K562 (cell line): Measurements from ENCODE around the gene FAM171A1. TPM values are rescaled to one million over a fixed set of nuclear protein-coding genes. Genes with fewer than 3 reads are reported as not detected.

ENCODE experiments used
- ATAC-seq: fragments of 200-7000 bp; cut with Tn5 transposase; 3 replicates; pipeline ENCODE4 v1.9.1; 2020; ENCODE audit warnings: moderate library complexity
- BruUV-seq: library from RNA; stranded (reverse); fragments of 400-500 nt; replicated peaks from 2 replicates; lab custom pipeline; 2021; lab: Mats Ljungman, UMichigan
- CTCF ChIA-PET: fragments of 300-600 bp; formaldehyde crosslinking; extraction: SDS; loops from one replicate; lab custom pipeline; 2021; ENCODE audit warnings: low intra/inter-chr PET ratio; lab: Yijun Ruan, JAX
- POLR2A ChIA-PET: fragments of 300-600, 350-650 bp; sonication (Branson Sonifier 250); formaldehyde crosslinking; extraction: SDS; loops from one replicate; lab custom pipeline; 2021; ENCODE audit warnings: antibody characterized with exemption, inconsistent platforms; lab: Yijun Ruan, JAX
- DNase-seq, 4 experiments: peaks; one replicate each; pipeline versions ENCODE4 v3.0.0 to v3.0.0-alpha.2; 2011 to 2018; ENCODE audit warnings: low spot score in 3 of 4, mixed read lengths in 3 of 4; ENCODE audit errors: extremely low read depth in 1 of 4
- FAIRE-seq: peaks from 2 replicates; lab custom pipeline; 2011; peaks lifted over from hg19 to GRCh38; lab: Jason Lieb, UNC
- H2AFZ ChIP-seq: 2 replicates; pipeline ENCODE4 v1.6.0; 2011; ENCODE audit warnings: low read depth, low read length, control low read depth, inconsistent platforms
- H3K27ac ChIP-seq: fragments of 200-600 bp; 3 replicates; pipeline ENCODE4 v1.8.0; 2011; ENCODE audit warnings: low read depth, mild to moderate bottlenecking, control low read depth, inconsistent platforms, low read length, moderate library complexity, mixed read lengths; ENCODE audit errors: extremely low read depth
- H3K27me3 ChIP-seq, 2 experiments: fragments of 300-600 bp in 1 of 2; 2 replicates in 1 of 2; 3 replicates in 1 of 2; pipeline versions ENCODE4 v1.6.0 to v1.8.0; 2011; ENCODE audit warnings: inconsistent platforms in 2 of 2, low read length in 2 of 2, mild to moderate bottlenecking in 1 of 2, mixed read lengths in 1 of 2, moderate library complexity in 1 of 2; ENCODE audit not compliant: control insufficient read depth in 2 of 2, insufficient read depth in 2 of 2
- H3K36me3 ChIP-seq: fragments of 300-600 bp; 3 replicates; pipeline ENCODE4 v1.8.0; 2011; ENCODE audit warnings: mild to moderate bottlenecking, low read length, inconsistent platforms; ENCODE audit not compliant: control insufficient read depth, insufficient read depth
- H3K4me1 ChIP-seq, 2 experiments: fragments of 200-600 bp in 1 of 2; replicated peaks in 1 of 2; 2 replicates in 1 of 2; 3 replicates in 1 of 2; pipeline versions ENCODE4 v1.5.1 to v1.8.0; 2011; ENCODE audit warnings: inconsistent platforms in 2 of 2, low read length in 2 of 2, mild to moderate bottlenecking in 1 of 2, mixed read lengths in 1 of 2, moderate library complexity in 1 of 2; ENCODE audit not compliant: control insufficient read depth in 2 of 2, insufficient read depth in 2 of 2
- H3K4me2 ChIP-seq: 2 replicates; pipeline ENCODE4 v1.6.1; 2011; ENCODE audit warnings: low read length, control low read depth, inconsistent platforms, mixed read lengths; ENCODE audit not compliant: insufficient read depth
- H3K4me3 ChIP-seq: fragments of 200-600 bp; sonication (generic), shearing (Covaris generic); 2 replicates; pipeline ENCODE4 v1.5.1; 2016; ENCODE audit warnings: control low read depth, inconsistent platforms
- H3K79me2 ChIP-seq: fragments of 200-600 bp; 3 replicates; pipeline ENCODE4 v1.8.0; 2011; ENCODE audit warnings: low read length, inconsistent platforms; ENCODE audit not compliant: control insufficient read depth, insufficient read depth
- H3K9ac ChIP-seq, 2 experiments: 2 replicates each; pipeline versions ENCODE4 v1.6.0 to v1.6.1; 2011; ENCODE audit warnings: low read depth in 2 of 2, low read length in 2 of 2, control low read depth in 1 of 2, inconsistent platforms in 1 of 2, mild to moderate bottlenecking in 1 of 2, mixed read lengths in 1 of 2; ENCODE audit not compliant: insufficient read depth in 1 of 2
- H3K9me1 ChIP-seq: one replicate; pipeline ENCODE4 v1.6.0; 2011; ENCODE audit warnings: inconsistent platforms, mild to moderate bottlenecking, low read length, moderate library complexity; ENCODE audit not compliant: control insufficient read depth, insufficient read depth
- H3K9me3 ChIP-seq: replicated peaks from 2 replicates; pipeline ENCODE4 v1.5.1; 2011; ENCODE audit warnings: low read depth, low read length, inconsistent platforms; ENCODE audit not compliant: control insufficient read depth, insufficient read depth
- H4K20me1 ChIP-seq: replicated peaks from 2 replicates; pipeline ENCODE4 v1.6.1; 2011; ENCODE audit warnings: low read length, inconsistent platforms, mixed read lengths; ENCODE audit not compliant: control insufficient read depth, insufficient read depth
- BCOR ChIP-seq: fragments of 450-650 bp; IDR thresholded peaks from 2 replicates; pipeline ENCODE4 v1.6.1; 2016
- DNMT1 ChIP-seq: fragments of 450-650 bp; IDR thresholded peaks from 2 replicates; pipeline ENCODE4 v1.6.1; 2016; ENCODE audit warnings: antibody characterized with exemption, mild to moderate bottlenecking
- DPF2 ChIP-seq: fragments of 450-650 bp; IDR thresholded peaks from 2 replicates; pipeline ENCODE4 v1.6.1; 2016
- FUS ChIP-seq: fragments of 200-400 bp; formaldehyde crosslinking; optimal IDR thresholded peaks from 2 replicates; pipeline ENCODE3; 2017; ENCODE audit warnings: low read depth, low read length
- HDAC1 ChIP-seq, 2 experiments: fragments of 450-650 bp; IDR thresholded peaks; 2 replicates each; pipeline ENCODE4 v1.6.1; 2016 to 2017; ENCODE audit warnings: inconsistent platforms in 1 of 2, mild to moderate bottlenecking in 1 of 2, moderate library complexity in 1 of 2
- HNRNPLL ChIP-seq: fragments of 200-400 bp; formaldehyde crosslinking; IDR thresholded peaks from 2 replicates; pipeline ENCODE4 v1.6.1; 2017; ENCODE audit warnings: low read length, low read depth, mild to moderate bottlenecking; ENCODE audit not compliant: poor library complexity, severe bottlenecking
- IFI16 ChIP-seq: fragments of 250-450 bp; sonication (Bioruptor Pico); IDR thresholded peaks from 2 replicates; pipeline ENCODE4 v2.1.2; 2022; ENCODE audit warnings: mild to moderate bottlenecking, inconsistent platforms
- LEF1 ChIP-seq: fragments of 450-650 bp; IDR thresholded peaks from 2 replicates; pipeline ENCODE4 v1.6.1; 2016; ENCODE audit warnings: mild to moderate bottlenecking
- MEIS2 ChIP-seq: fragments of 450-650 bp; IDR thresholded peaks from 2 replicates; pipeline ENCODE4 v1.6.1; 2014; ENCODE audit warnings: mild to moderate bottlenecking; ENCODE audit not compliant: partially characterized antibody
- POLR2A ChIP-seq: fragments of 450-650 bp; conservative IDR thresholded peaks from 2 replicates; pipeline ENCODE4 v1.6.1; 2016
- RFX7 ChIP-seq: fragments of 250-450 bp; sonication (Bioruptor Pico); IDR thresholded peaks from 2 replicates; pipeline ENCODE4 v1.5.1; 2021; ENCODE audit warnings: mild to moderate bottlenecking
- U2AF1 ChIP-seq: fragments of 200-400 bp; formaldehyde crosslinking; optimal IDR thresholded peaks from 2 replicates; pipeline ENCODE3; 2017; ENCODE audit warnings: mild to moderate bottlenecking, low read depth, low read length, moderate library complexity
- ZC3H11A ChIP-seq: IDR thresholded peaks from 2 replicates; pipeline ENCODE4 v1.6.1; 2012; ENCODE audit warnings: low read depth, low read length, improper control_type of control experiment
- WGBS: fragments of 100-300 bp; shearing (Covaris generic); methylation state at CpG from one replicate; pipeline ENCODE4 v1.1.6; 2016; ENCODE audit warnings: low coverage, mixed read lengths; ENCODE audit not compliant: insufficient coverage; ENCODE audit errors: missing lambda C conversion rate; 5-methylcytosine and 5-hydroxymethylcytosine counted together
- in situ Hi-C: fragments of 300-500 bp; cut with MboI; formaldehyde crosslinking; loops from 4 replicates; pipeline ENCODE4 v1.15.0; 2018; ENCODE audit warnings: inconsistent platforms, mixed read lengths
- intact Hi-C: fragments of 100-400 bp; cut with micrococcal nuclease; formaldehyde crosslinking; loops from 2 replicates; pipeline ENCODE4 v1.14.2; 2022
- polyA plus RNA-seq, 8 experiments: library from polyadenylated mRNA; depleted of rRNA in 4 of 8; stranded (reverse) in 5 of 8; unstranded in 3 of 8; fragments of >200 nt; fragmentation: Nextera tagmentation in 2 of 8; fragmentation: Illumina TruSeq in 1 of 8; extraction: Ambion mirVana in 2 of 8; extraction: Trizol in 1 of 8; gene quantifications; 2 replicates each; pipeline versions ENCODE4 v1.2.1 to v1.2.3, GENCODE V29; 2011 to 2014; ENCODE audit warnings: inconsistent platforms in 1 of 8, missing spikeins in 1 of 8
- total RNA-seq, 7 experiments: library from RNA; depleted of rRNA in 6 of 7; stranded (reverse); fragments of >200 nt in 6 of 7; fragmentation: Illumina TruSeq in 2 of 7; extraction: Trizol in 2 of 7; gene quantifications; 2 replicates each; pipeline versions ENCODE4 v1.2.1 to v1.2.3, GENCODE V29; 2011 to 2021; ENCODE audit warnings: low replicate concordance in 1 of 7

The FAM171A1 gene
- total and polyA plus RNA-seq, 9 of the 15 experiments (the other 6 are each of a cell fraction or from before 2014, with no cell fraction given), result 0.51 to 8.2 (median 4.8) TPM

GRCh38 chr10:15387021-15387420, 15.9 kb upstream of the FAM171A1 start:
- DNase-seq, result no peak
- H3K9me1 ChIP-seq, result no peaks in the 10 kb centered on the region
- H3K4me3 ChIP-seq, result no peak overlapping the region
- intact Hi-C loops (no loop called here), in situ Hi-C loops (no loop called here)
- H3K9me3 ChIP-seq, result no peaks in the 10 kb centered on the region
- FAIRE-seq, result no peak
- no peaks in the 10 kb centered on the region for H4K20me1 ChIP-seq
- CTCF ChIA-PET, result no interaction called here
- H3K27me3 ChIP-seq, result peaks cover 5 to 11% of the 10 kb centered on the region in 2 experiments; a peak in 4 of 5 replicates
- POLR2A ChIA-PET, result interaction anchor here (1.2 kb wide), 1 partner anchor 20 kb away, joined by 3 read pairs; no protein-coding TSS in a partner anchor
- no peaks in the 10 kb centered on the region for H3K79me2 ChIP-seq
- TF ChIP-seq DPF2 (no peak), FUS (no peak), MEIS2 (no peak)
- no peak overlapping the region for H2AFZ ChIP-seq
- ATAC-seq, result no peak
- H3K27ac ChIP-seq, result no peak overlapping the region
- no peak overlapping the region for H3K4me2 ChIP-seq
- H3K36me3 ChIP-seq, result no peaks in the 10 kb centered on the region
- 1% methylated on average over 5 of the region's 5 CpGs for WGBS
- no peaks in the 10 kb centered on the region for H3K4me1 ChIP-seq
- BruUV-seq, result no TSS peak
- no peak overlapping the region for H3K9ac ChIP-seq

GRCh38 chr10:15385552-15386455, 14.7 kb upstream of the FAM171A1 start:
- DNase-seq, result no peak
- no peak for TF ChIP-seq BCOR
- no peak for TF ChIP-seq ZC3H11A
- TF ChIP-seq U2AF1, result no peak
- no peak for TF ChIP-seq LEF1
- no peak for TF ChIP-seq DNMT1
- TF ChIP-seq HDAC1 (IDR thresholded peaks at IDR 0.05), result no peak
- TF ChIP-seq HNRNPLL, result no peak
- TF ChIP-seq POLR2A, result no peak
- TF ChIP-seq RFX7 (CRISPR knock-in tag), result no peak
- no peak for TF ChIP-seq IFI16 (CRISPR knock-in tag)
- TF ChIP-seq, all 486 proteins: peak for 0
- Histone ChIP-seq H3K4me1 (no peaks in the 10 kb centered on the region; a peak in 1 of 5 replicates), H2AFZ (no peak overlapping the region), H3K27ac (no peak overlapping the region), H3K4me3 (no peak overlapping the region), H3K9me3 (no peaks in the 10 kb centered on the region), H3K9ac (no peak overlapping the region), H3K27me3 (peaks cover 5 to 16% of the 10 kb centered on the region in 2 experiments), H4K20me1 (no peaks in the 10 kb centered on the region), H3K79me2 (no peaks in the 10 kb centered on the region), H3K4me2 (no peak overlapping the region), H3K9me1 (no peaks in the 10 kb centered on the region), H3K36me3 (no peaks in the 10 kb centered on the region)
- CTCF ChIA-PET, result no interaction called here
- ATAC-seq (no peak), FAIRE-seq (no peak)
- POLR2A ChIA-PET, result no interaction called here
- 5% methylated on average over 17 of the region's 17 CpGs for WGBS
- BruUV-seq, result no TSS peak
- in situ Hi-C loops (no loop called here), intact Hi-C loops (no loop called here)
